Kidney glomerular epithelial cell (primary cell): ENCODE data around the gene SDK1.
"Not testable (repeated sequence)": the region's sequence is repeated elsewhere in the genome, so short reads cannot be mapped to it uniquely, and the experiment has no call there.

Source experiments
- DNase-seq: peaks from one replicate; lab custom pipeline; 2025; lab: John Stamatoyannopoulos, UW

The SDK1 gene

GRCh38 chr7:3733541-3734140 is 432.6 kb downstream of the SDK1 start:
- DNase-seq = no peak

GRCh38 chr7:3738964-3739363 is 437.9 kb downstream of the SDK1 start:
- no peak for DNase-seq

- DNase-seq = no peak
Observed at GRCh38 chr7:3739983-3740382, 438.9 kb downstream of the SDK1 start.

GRCh38 chr7:3747467-3747866 is 446.4 kb downstream of the SDK1 start:
- no peak for DNase-seq

- DNase-seq = no peak
Observed at GRCh38 chr7:3748389-3748788, 447.3 kb downstream of the SDK1 start.

- DNase-seq = no peak
Observed at GRCh38 chr7:3753868-3754267, 452.8 kb downstream of the SDK1 start.

GRCh38 chr7:3754493-3755341 is 453.7 kb downstream of the SDK1 start:
- DNase-seq = no peak

- not testable (repeated sequence) for DNase-seq
Observed at GRCh38 chr7:3755778-3756453, 454.9 kb downstream of the SDK1 start.

GRCh38 chr7:3757059-3757458 is 456.0 kb downstream of the SDK1 start:
- no peak for DNase-seq

GRCh38 chr7:3760651-3761050 is 459.6 kb downstream of the SDK1 start:
- DNase-seq = peak; percentile 10

- no peak for DNase-seq
Observed at GRCh38 chr7:3762146-3762831, 461.2 kb downstream of the SDK1 start.

GRCh38 chr7:3767917-3768777 is 467.1 kb downstream of the SDK1 start:
- no peak for DNase-seq

- no peak for DNase-seq
Observed at GRCh38 chr7:3771906-3772305, 470.9 kb downstream of the SDK1 start.

GRCh38 chr7:3778345-3778744 is 477.3 kb downstream of the SDK1 start:
- no peak for DNase-seq

GRCh38 chr7:3780016-3780415 is 479.0 kb downstream of the SDK1 start:
- DNase-seq = no peak

GRCh38 chr7:3780525-3780924 is 479.5 kb downstream of the SDK1 start:
- no peak for DNase-seq

GRCh38 chr7:3781607-3782006 is 480.6 kb downstream of the SDK1 start:
- DNase-seq = no peak

- no peak for DNase-seq
Observed at GRCh38 chr7:3787717-3788264, 486.7 kb downstream of the SDK1 start.

- DNase-seq = no peak
Observed at GRCh38 chr7:3790803-3791202, 489.8 kb downstream of the SDK1 start.

- DNase-seq = no peak
Observed at GRCh38 chr7:3791327-3791726, 490.3 kb downstream of the SDK1 start.

GRCh38 chr7:3795141-3795540 is 494.1 kb downstream of the SDK1 start:
- DNase-seq = no peak
